Neural crest cell (in vitro differentiated cells): Measurements from ENCODE around the gene NANP. TPM values are rescaled to one million over a fixed set of nuclear protein-coding genes. Genes with fewer than 3 reads are reported as not detected.

Source experiments
- DNase-seq: peaks from one replicate; pipeline ENCODE4 v3.0.0; 2021; ENCODE audit warnings: low read depth, mixed read lengths, low spot score
- H3K27ac Mint-ChIP-seq: one replicate; pipeline ENCODE4 v1.8.0; 2021; ENCODE audit warnings: mild to moderate bottlenecking, mixed read lengths; ENCODE audit not compliant: unreplicated experiment
- H3K27me3 Mint-ChIP-seq: 2 replicates; pipeline ENCODE4 v1.8.0; 2021; ENCODE audit warnings: low read depth, mild to moderate bottlenecking, mixed read lengths
- H3K36me3 Mint-ChIP-seq: 2 replicates; pipeline ENCODE4 v1.8.0; 2021; ENCODE audit warnings: low read depth, mild to moderate bottlenecking, mixed read lengths
- H3K4me1 Mint-ChIP-seq: 2 replicates; pipeline ENCODE4 v1.8.0; 2021; ENCODE audit warnings: mixed read lengths
- H3K4me3 Mint-ChIP-seq: one replicate; pipeline ENCODE4 v1.8.0; 2021; ENCODE audit warnings: mild to moderate bottlenecking, mixed read lengths
- H3K9me3 Mint-ChIP-seq: 2 replicates; pipeline ENCODE4 v1.8.0; 2021; ENCODE audit warnings: mixed read lengths
- CTCF ChIP-seq: fragments of 200-600 bp; sonication (generic); conservative IDR thresholded peaks from 2 replicates; pipeline ENCODE4 v1.5.0; 2021; ENCODE audit warnings: antibody characterized with exemption, mild to moderate bottlenecking
- total RNA-seq: library from RNA; stranded (reverse); gene quantifications from 2 replicates; pipeline ENCODE4 v1.2.1, GENCODE V29; 2021

NANP gene
- total RNA-seq, 1 donor from 2014 or later, result 9.0 TPM

GRCh38 chr20:25580711-25581110 lies 43.1 kb downstream of the NANP start:
- H3K27me3 Mint-ChIP-seq, result no peaks in the 10 kb centered on the region
- H3K9me3 Mint-ChIP-seq, result no peaks in the 10 kb centered on the region
- no peak for DNase-seq
- H3K27ac Mint-ChIP-seq, result no peak overlapping the region
- no peak for TF ChIP-seq CTCF
- H3K4me3 Mint-ChIP-seq, result no peak overlapping the region
- peaks cover 9% of the 10 kb centered on the region for H3K36me3 Mint-ChIP-seq
- peaks cover 38% of the 10 kb centered on the region for H3K4me1 Mint-ChIP-seq

GRCh38 chr20:25579081-25579770 lies 44.6 kb downstream of the NANP start:
- Mint-ChIP-seq H3K4me3 (peak overlapping the region; percentile 44), H3K27me3 (no peaks in the 10 kb centered on the region), H3K4me1 (peaks cover 37% of the 10 kb centered on the region), H3K27ac (no peak overlapping the region), H3K9me3 (no peaks in the 10 kb centered on the region), H3K36me3 (peaks cover 9% of the 10 kb centered on the region)
- DNase-seq, result no peak
- TF ChIP-seq CTCF, result no peak

- no peak overlapping the region for H3K27ac Mint-ChIP-seq
- no peaks in the 10 kb centered on the region for H3K36me3 Mint-ChIP-seq
- H3K4me1 Mint-ChIP-seq, result peaks cover 32% of the 10 kb centered on the region
- H3K4me3 Mint-ChIP-seq, result no peak overlapping the region
- no peak for TF ChIP-seq CTCF
- H3K9me3 Mint-ChIP-seq, result no peaks in the 10 kb centered on the region
- DNase-seq, result no peak
- H3K27me3 Mint-ChIP-seq, result no peaks in the 10 kb centered on the region
Observed at GRCh38 chr20:25576783-25577530, 46.9 kb downstream of the NANP start.

- no peaks in the 10 kb centered on the region for H3K9me3 Mint-ChIP-seq
- no peak overlapping the region for H3K27ac Mint-ChIP-seq
- no peak for DNase-seq
Observed at GRCh38 chr20:25574411-25574810, 49.4 kb downstream of the NANP start.

More at GRCh38 chr20:25574411-25574810, 49.4 kb downstream of the NANP start:
- Mint-ChIP-seq H3K27me3 (no peaks in the 10 kb centered on the region), H3K4me3 (no peak overlapping the region), H3K4me1 (peaks cover 28% of the 10 kb centered on the region), H3K36me3 (peaks cover 3% of the 10 kb centered on the region)
- TF ChIP-seq CTCF, result no peak
